NK-92 treated with Interleukin-12 subunit alpha and Interleukin-12 subunit beta, amount 100 ng/mL, for 24 hours (cell line): ENCODE results near the gene POTEF.
"Not testable (repeated sequence)": the region's sequence is repeated elsewhere in the genome, so short reads cannot be mapped to it uniquely, and the experiment has no call there.

Experiments used
- DNase-seq: peaks from one replicate; lab custom pipeline; 2025; lab: John Stamatoyannopoulos, UW

POTEF gene

DNA sequence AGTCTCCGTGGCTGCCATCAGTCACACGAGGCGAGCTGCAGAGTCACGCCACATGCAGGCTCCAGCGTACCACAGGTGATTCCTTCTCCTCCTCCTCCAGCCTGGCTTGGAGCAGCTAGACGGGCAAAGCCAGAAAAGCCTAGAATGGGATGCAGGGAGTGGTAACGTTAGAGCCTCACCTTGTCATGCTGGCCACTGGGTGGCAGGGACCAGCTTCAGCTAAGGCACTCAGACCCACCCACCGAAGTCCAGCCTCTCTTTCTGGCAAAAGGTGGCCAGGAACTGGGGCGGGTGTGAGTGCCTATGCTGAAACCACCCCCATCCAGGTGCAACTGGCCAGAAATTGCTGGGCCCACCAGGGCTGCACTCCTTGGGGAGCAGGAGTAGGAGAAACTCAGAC lies 1.3 kb downstream of the POTEF start:
- not testable (repeated sequence) for DNase-seq

DNA sequence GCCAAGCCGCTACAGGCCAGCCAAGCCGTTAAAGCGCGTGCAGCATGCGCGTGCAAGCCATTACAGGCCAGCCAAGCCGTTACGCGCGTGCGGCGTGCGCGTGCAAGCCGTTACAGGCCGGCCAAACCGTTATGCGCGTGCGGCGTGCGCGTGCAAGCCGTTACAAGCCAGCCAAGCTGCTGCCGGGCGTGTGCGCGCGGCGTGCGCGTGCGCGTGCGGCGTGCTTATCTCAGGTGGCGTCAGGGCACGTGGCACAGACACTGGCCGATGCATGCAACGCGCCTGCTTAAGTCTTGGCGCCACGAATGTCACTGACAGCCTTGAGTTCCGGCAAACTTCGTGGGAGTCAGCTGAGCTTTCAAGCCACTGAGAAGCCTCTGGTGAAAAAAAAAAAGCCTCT lies 8.1 kb downstream of the POTEF start:
- DNase-seq, result not testable (repeated sequence)

DNA sequence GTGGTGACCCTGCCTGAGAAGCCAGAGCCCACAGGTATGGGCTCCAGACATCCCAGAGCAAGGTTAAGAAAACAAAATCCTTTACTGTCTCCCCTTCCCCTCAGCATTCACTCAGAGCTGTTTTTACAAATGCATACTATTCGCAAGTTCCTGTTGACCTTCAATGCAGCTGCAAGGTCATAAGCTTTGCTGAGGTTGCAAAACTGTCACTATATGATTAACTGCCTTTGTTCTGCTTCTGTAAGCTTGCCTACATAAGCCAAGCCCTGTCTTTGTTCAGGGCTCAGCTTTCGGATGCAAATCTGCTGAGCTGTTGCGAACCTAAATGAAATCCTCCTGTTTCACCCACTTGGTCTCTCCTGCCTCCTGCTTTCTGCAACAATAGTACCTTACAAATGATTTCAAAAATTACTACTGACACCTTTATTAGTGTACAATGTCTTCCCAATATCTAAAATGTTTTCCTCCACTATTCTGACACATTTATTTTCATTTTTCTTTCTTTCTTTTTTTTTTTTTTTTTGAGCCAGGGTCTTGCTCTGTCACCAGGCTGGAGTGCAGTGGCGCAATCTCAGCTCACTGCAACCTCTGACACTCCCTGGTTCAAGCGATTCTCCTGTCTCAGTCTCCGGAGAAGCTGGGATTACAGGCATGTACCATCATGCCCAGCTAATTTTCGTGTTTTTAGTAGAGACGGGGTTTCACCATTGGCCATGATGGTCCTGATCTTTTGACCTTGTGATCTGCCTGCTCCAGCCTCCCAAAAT lies 26.2 kb downstream of the POTEF start:
- DNase-seq, result not testable (repeated sequence)

DNA sequence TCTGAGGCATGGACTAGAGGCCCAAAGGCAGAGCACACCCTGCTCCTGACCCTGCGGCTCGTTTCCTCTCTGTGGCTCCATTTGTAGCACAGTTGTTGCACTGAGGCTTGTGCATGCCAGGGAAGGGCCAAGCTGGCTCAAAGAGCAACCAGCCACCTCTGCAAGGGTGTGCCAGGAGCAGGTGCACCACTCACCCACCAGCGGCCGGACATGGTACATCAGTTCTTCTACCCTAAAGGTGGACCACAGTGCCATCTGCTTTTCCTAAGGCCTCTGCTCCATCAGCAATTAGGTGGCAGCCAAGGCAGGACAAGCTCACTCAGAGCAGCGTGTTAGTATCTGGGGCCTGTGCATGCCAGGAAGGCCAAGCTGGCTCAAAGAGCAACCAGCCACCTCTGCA lies 66.4 kb downstream of the POTEF start:
- DNase-seq, result not testable (repeated sequence)

DNA sequence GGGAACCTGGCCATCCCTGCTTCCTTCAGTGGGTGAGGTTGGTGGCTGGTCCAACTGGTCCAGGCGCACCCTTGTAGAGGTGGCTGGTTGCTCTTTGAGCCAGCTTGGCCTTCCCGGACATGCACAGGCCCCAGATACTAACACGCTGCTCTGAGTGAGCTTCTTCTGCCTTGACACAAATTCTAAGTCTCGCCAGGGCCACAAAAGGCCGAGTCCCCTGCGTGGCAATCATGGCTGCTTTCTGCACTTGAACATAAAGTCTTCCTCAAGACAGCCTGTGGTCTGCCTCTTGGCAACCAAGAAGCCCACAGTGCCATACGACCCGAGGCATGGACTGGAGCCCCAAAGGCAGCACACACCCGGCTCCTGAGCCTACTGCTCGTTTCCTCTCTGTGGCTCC lies 69.0 kb downstream of the POTEF start:
- not testable (repeated sequence) for DNase-seq

DNA sequence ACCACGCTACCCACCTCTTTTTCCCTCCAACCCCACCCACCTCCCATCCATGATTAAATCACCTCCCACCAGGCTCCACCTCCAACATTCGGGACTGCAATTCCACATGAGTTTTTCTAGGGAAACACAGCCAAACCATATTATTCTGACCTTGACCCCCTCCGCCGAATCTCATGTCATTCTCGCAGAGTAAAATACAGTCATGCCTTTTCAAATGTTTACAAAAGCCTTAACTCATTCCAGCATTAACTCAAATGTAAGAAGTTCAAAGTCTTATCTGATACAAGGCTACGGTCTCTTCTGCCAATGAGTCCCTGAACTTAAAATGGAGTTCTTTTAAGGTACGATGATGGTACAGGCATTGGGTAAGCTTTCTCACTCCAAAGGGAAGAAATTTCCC lies 72.7 kb downstream of the POTEF start:
- DNase-seq, result not testable (repeated sequence)

DNA sequence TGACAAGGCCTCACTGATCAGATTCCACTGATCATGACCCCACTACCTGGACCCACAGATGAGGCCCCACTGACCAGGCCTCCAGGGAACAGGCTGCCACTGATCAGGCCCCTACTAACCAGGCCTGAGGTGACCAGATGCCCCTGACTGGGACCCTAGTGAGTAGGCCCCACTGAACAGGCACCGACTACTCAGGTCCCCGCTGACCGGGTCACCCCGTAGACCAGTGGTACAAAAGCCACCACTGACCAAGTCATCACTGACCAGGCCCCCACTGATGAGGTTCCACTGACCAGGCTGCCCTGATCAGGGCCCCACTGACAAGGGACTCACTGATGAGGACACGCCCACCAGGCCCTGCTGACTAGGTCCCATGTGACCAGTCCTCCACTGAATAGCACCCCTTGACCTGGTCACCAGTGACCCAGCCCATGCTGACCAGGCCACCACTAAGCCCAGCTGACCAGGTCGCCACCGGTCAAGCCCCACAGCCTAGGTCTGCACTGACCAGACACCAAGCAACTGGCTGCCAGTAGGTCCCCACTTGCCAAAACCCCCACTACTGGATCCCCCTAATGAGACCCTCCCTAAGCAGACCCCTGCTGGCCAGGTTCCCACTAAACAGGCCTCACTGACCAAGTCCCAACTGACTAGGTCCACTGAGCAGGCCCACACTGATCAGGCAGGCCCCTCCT lies 75.7 kb downstream of the POTEF start:
- not testable (repeated sequence) for DNase-seq

DNA sequence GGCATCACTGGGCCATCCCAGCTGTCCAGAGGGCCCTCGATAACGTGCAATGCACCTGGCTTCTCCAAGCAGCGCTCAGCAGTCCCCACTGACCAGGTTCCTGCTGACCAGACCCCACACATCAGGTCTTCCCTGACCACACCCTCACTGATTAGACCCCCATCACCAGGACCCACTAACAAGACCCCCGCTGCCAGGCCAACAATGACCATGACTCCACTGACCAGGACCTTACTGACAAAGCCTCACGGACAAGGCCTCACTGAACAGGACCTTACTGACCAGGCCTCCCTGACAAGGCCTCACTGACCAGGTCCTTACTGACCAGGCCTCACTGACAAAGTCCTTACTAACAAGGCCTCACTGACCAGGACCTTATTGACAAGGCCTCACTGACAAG lies 76.6 kb downstream of the POTEF start:
- DNase-seq, result not testable (repeated sequence)

DNA sequence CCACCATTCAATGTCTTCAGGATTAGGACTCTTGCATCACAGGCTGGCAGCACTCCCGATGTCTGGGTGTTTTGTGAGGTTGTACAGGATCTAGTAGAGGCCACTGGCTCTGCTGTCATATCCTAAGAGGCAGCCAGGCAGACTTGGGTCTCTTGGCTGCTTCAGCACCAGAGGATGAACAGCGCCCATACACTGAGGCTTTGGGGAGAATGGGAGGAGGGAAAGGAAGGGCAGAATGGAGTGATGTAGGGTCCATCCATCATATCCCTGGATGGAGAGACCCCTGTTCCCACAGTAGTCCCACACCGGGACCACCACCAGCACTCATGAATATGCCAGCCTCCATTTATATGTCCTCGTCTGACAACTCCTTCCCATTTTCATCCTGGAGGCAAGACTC lies 80.6 kb downstream of the POTEF start:
- not testable (repeated sequence) for DNase-seq

DNA sequence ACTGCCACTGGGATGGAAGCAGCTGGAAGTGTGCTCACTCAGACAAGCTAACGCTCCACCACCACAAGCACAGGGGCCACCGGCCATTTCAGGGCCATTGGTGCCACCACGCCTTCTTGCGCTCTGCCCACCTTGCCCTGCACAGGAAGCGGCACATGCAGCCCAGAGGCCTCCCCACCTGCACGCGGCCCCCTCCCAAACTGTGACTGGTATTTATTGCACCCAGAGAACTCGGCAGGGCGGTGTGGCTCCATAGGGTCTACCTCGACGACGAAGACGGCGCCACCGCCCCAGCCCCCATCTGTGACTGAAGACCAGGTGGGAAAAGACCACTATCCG lies 90.8 kb downstream of the POTEF start:
- DNase-seq, result not testable (repeated sequence)

DNA sequence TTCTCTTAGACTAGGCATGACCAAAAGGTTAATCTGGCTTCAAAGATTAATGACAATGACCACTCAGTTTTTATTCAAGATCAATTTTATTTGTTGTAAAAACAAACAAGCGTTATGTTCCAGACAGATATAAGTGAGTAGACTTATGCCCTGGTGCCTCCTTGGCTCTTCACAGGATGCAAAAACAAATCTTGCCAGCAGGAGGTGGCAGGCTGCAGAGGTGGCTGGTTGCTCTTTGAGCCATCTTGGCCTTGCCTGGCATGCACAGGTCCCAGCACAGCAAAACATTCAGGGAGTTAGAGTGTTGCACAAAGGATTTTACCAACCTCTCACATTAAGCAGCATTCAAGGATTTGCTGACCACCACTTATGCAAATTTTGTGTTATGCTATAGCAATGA lies 103.1 kb downstream of the POTEF start:
- DNase-seq, result not testable (repeated sequence)
